GM12878 (cell line): ENCODE measurements around the gene REPS2. TPM values are rescaled to one million over a fixed set of nuclear protein-coding genes. Genes with fewer than 3 reads are reported as not detected.

Source experiments
- ATAC-seq: fragments of 200-7000 bp; cut with Tn5 transposase; 3 replicates; pipeline ENCODE4 v1.9.1; 2020; ENCODE audit warnings: mild to moderate bottlenecking, moderate library complexity
- BruUV-seq: library from RNA; stranded (reverse); fragments of 400-500 nt; replicated peaks from 2 replicates; lab custom pipeline; 2021; lab: Mats Ljungman, UMichigan
- CTCF ChIA-PET: fragments of 300-600 bp; sonication (Branson Sonifier 250); formaldehyde crosslinking; extraction: SDS; loops from one replicate; lab custom pipeline; 2021; ENCODE audit warnings: inconsistent platforms; lab: Yijun Ruan, JAX
- POLR2A ChIA-PET: fragments of 350-600 bp; formaldehyde crosslinking; extraction: SDS; loops from one replicate; lab custom pipeline; 2021; ENCODE audit warnings: inconsistent platforms; lab: Charles Lee
- RAD21 ChIA-PET: fragments of 300-600 bp; sonication (Branson Sonifier 250); formaldehyde crosslinking; loops from one replicate; lab custom pipeline; 2023; ENCODE audit warnings: antibody characterized with exemption; ENCODE audit not compliant: unreplicated experiment; lab: Charles Lee
- SMC1A ChIA-PET: fragments of 300-600 bp; sonication (Branson Sonifier 250); formaldehyde crosslinking; loops from one replicate; lab custom pipeline; 2023; ENCODE audit not compliant: unreplicated experiment, uncharacterized antibody; lab: Charles Lee
- DNase-seq: peaks from one replicate; pipeline ENCODE4 v3.0.0-alpha.2; 2011; ENCODE audit warnings: low read depth, low spot score
- FAIRE-seq: peaks from 3 replicates; lab custom pipeline; 2011; peaks lifted over from hg19 to GRCh38; lab: Jason Lieb, UNC
- H2AFZ ChIP-seq: 2 replicates; pipeline ENCODE4 v1.6.0; 2011; ENCODE audit warnings: low read depth, low read length, control low read depth; ENCODE audit not compliant: control insufficient read depth
- H3K27ac ChIP-seq: 2 replicates; pipeline ENCODE4 v1.5.1; 2011; ENCODE audit warnings: control low read depth; ENCODE audit not compliant: control insufficient read depth, insufficient read depth
- H3K27me3 ChIP-seq, 2 experiments: replicated peaks in 1 of 2; 2 replicates each; pipeline versions ENCODE4 v1.6.0 to v1.6.1; 2011; ENCODE audit warnings: low read length in 1 of 2; ENCODE audit not compliant: control insufficient read depth in 2 of 2, insufficient read depth in 2 of 2
- H3K36me3 ChIP-seq, 2 experiments: 2 replicates each; pipeline ENCODE4 v1.5.1; 2011; ENCODE audit warnings: low read length in 1 of 2; ENCODE audit not compliant: control insufficient read depth in 2 of 2, insufficient read depth in 2 of 2
- H3K4me1 ChIP-seq: 2 replicates; pipeline ENCODE4 v1.6.1; 2011; ENCODE audit warnings: mild to moderate bottlenecking, low read length, moderate library complexity, mixed read lengths; ENCODE audit not compliant: control insufficient read depth, insufficient read depth
- H3K4me2 ChIP-seq: 2 replicates; pipeline ENCODE4 v1.6.0; 2011; ENCODE audit warnings: control low read depth; ENCODE audit not compliant: control insufficient read depth, insufficient read depth
- H3K4me3 ChIP-seq: fragments of 200-600 bp; sonication (generic); 2 replicates; pipeline ENCODE4 v1.5.1; 2016
- H3K79me2 ChIP-seq: 2 replicates; pipeline ENCODE4 v1.6.0; 2011; ENCODE audit warnings: low read length; ENCODE audit not compliant: control insufficient read depth, insufficient read depth
- H3K9ac ChIP-seq: 2 replicates; pipeline ENCODE4 v1.8.0; 2011; ENCODE audit warnings: low read length, control low read depth, mixed read lengths; ENCODE audit not compliant: control insufficient read depth, insufficient read depth
- H3K9me3 ChIP-seq: replicated peaks from 3 replicates; pipeline ENCODE4 v1.5.1; 2011; ENCODE audit warnings: mild to moderate bottlenecking, low read length; ENCODE audit not compliant: control insufficient read depth, insufficient read depth
- H4K20me1 ChIP-seq: 2 replicates; pipeline ENCODE4 v1.6.0; 2011; ENCODE audit not compliant: control insufficient read depth, insufficient read depth
- ASH2L ChIP-seq: fragments of 300-600, 200-600 bp; sonication (generic); IDR thresholded peaks from 2 replicates; pipeline ENCODE4 v1.6.1; 2017; ENCODE audit warnings: low read depth, mild to moderate bottlenecking, borderline replicate concordance
- CUX1 ChIP-seq: IDR thresholded peaks from 2 replicates; pipeline ENCODE4 v1.6.1; 2012; ENCODE audit warnings: improper control_type of control experiment, low read depth, low read length; ENCODE audit not compliant: insufficient replicate concordance
- EGR1 ChIP-seq, 2 experiments: IDR thresholded peaks; 1 replicate in 1 of 2; 2 replicates in 1 of 2; pipeline ENCODE4 v1.6.1; 2011 to 2012; ENCODE audit warnings: low read depth in 2 of 2, low read length in 2 of 2, borderline replicate concordance in 1 of 2, mild to moderate bottlenecking in 1 of 2, moderate library complexity in 1 of 2
- EP300 ChIP-seq, 2 experiments: fragments of 150-350 bp in 1 of 2; IDR thresholded peaks; 2 replicates each; pipeline ENCODE4 v1.6.1; 2011 to 2012; ENCODE audit warnings: low read depth in 2 of 2, low read length in 2 of 2, borderline replicate concordance in 1 of 2, improper control_type of control experiment in 1 of 2, inconsistent platforms in 1 of 2; ENCODE audit not compliant: control insufficient read depth in 1 of 2
- GATAD2B ChIP-seq: fragments of 450-650 bp; conservative IDR thresholded peaks from 2 replicates; pipeline ENCODE4 v1.6.1; 2017; ENCODE audit warnings: low read depth, mild to moderate bottlenecking, moderate library complexity
- KDM1A ChIP-seq: fragments of 200-600 bp; sonication (generic); IDR thresholded peaks from 2 replicates; pipeline ENCODE4 v1.6.1; 2016; ENCODE audit warnings: borderline replicate concordance
- LARP7 ChIP-seq: fragments of 450-650 bp; IDR thresholded peaks from 2 replicates; pipeline ENCODE4 v1.6.1; 2017; ENCODE audit warnings: mild to moderate bottlenecking
- RB1 ChIP-seq: fragments of 450-650 bp; formaldehyde crosslinking; IDR thresholded peaks from 2 replicates; pipeline ENCODE4 v1.6.1; 2017; ENCODE audit warnings: mild to moderate bottlenecking, borderline replicate concordance
- SIN3A ChIP-seq: IDR thresholded peaks from 2 replicates; pipeline ENCODE4 v1.6.1; 2012; ENCODE audit warnings: low read depth, low read length, improper control_type of control experiment
- SP1 ChIP-seq: IDR thresholded peaks from one replicate; pipeline ENCODE4 v1.6.1; 2011; ENCODE audit warnings: low read depth, low read length
- ZNF24 ChIP-seq: fragments of 450-650 bp; IDR thresholded peaks from 2 replicates; pipeline ENCODE4 v1.6.1; 2017; ENCODE audit warnings: antibody characterized with exemption, mild to moderate bottlenecking
- WGBS: methylation state at CpG from one replicate; pipeline ENCODE4 v1.1.6; 2016; ENCODE audit warnings: low lambda C conversion rate; ENCODE audit not compliant: insufficient replicate concordance, insufficient coverage; ENCODE audit errors: missing lambda C conversion rate; 5-methylcytosine and 5-hydroxymethylcytosine counted together
- in situ Hi-C: fragments of 300-500 bp; cut with MboI; formaldehyde crosslinking; loops from 9 replicates; pipeline ENCODE4 v1.14.3; 2018; ENCODE audit warnings: mixed read lengths
- intact Hi-C: fragments of 100-400 bp; cut with micrococcal nuclease; formaldehyde crosslinking; loops from one replicate; pipeline ENCODE4 v1.14.2; 2022; ENCODE audit not compliant: unreplicated experiment
- polyA plus RNA-seq, 11 experiments: library from polyadenylated mRNA; depleted of rRNA in 4 of 11; unstranded in 6 of 11; stranded (reverse) in 5 of 11; fragments of >200 nt; fragmentation: Nextera tagmentation in 4 of 11; fragmentation: Illumina TruSeq in 1 of 11; extraction: Ambion mirVana in 4 of 11; extraction: Trizol in 1 of 11; gene quantifications; 1 replicate in 1 of 11; 2 replicates in 10 of 11; pipeline versions ENCODE4 v1.2.1 to v1.2.3, GENCODE V29; 2011 to 2016; ENCODE audit warnings: inconsistent platforms in 2 of 11, missing spikeins in 2 of 11, low read depth in 1 of 11
- total RNA-seq, 4 experiments: library from RNA; depleted of rRNA in 3 of 4; stranded (reverse); fragments of >200 nt in 3 of 4; fragmentation: Illumina TruSeq in 1 of 4; extraction: Trizol in 1 of 4; gene quantifications; 2 replicates each; pipeline versions ENCODE4 v1.2.1 to v1.2.3, GENCODE V29; 2013 to 2021
- TF ChIP-seq, protein P1 (sequence below): fragments of 150-350 bp; IDR thresholded peaks from 2 replicates; pipeline ENCODE4 v1.6.1; 2016; ENCODE audit warnings: low read depth, low read length
- TF ChIP-seq, protein P2 (sequence below): IDR thresholded peaks from 2 replicates; pipeline ENCODE4 v1.6.1; 2012; ENCODE audit warnings: low read length, inconsistent platforms

Gene REPS2
- total and polyA plus RNA-seq, 10 of the 15 experiments (the other 5 are each of a cell fraction or from before 2014, with no cell fraction given) = 2.1 to 6.8 (median 3.9) TPM

DNA sequence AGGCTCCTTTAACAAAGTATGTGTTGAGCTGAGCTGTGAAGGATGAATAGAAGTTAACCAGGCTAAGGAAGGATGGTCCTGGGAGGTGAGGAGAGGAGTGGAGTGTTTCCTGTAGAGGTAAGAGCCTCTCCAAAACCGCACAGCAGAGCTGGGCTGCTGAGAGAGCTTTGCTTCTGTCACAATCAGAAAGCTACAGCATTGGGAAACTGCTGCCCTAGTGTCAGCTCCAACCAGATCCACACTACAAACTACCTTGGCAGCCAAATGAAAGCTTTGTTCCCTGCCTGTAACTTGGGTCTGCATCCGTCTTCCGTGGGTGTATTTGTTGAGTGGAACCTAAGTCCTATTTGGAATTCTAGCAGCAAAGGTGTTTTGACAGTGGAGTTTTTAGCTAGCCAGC, 91.8 kb downstream of the REPS2 start:
- ChIA-PET RAD21 (interaction anchor here (0.8 to 1.4 kb wide), 6 partner anchors 8 to 156 kb away, joined by 3 to 5 read pairs (median 3); no protein-coding TSS in a partner anchor), POLR2A (interaction anchor here (0.9 to 1.4 kb wide), 3 partner anchors 10 to 135 kb away, joined by 3 to 6 read pairs (median 5); no protein-coding TSS in a partner anchor), SMC1A (interaction anchor here (0.7 to 6.1 kb wide), 9 partner anchors 8 to 155 kb away, joined by 3 to 21 read pairs (median 5); no protein-coding TSS in a partner anchor), CTCF (interaction anchor here (0.7 to 5.1 kb wide), 6 partner anchors 9 to 214 kb away, joined by 3 to 31 read pairs (median 10); no protein-coding TSS in a partner anchor)
- H3K27me3 ChIP-seq = peaks cover 0 to 2% of the 10 kb centered on the region in 2 experiments; a peak in 1 of 4 replicates
- TF ChIP-seq LARP7 (no peak), KDM1A (no peak), EP300 (IDR thresholded peaks at IDR 0.05; ENCODE audit: borderline replicate concordance in 1 of 2, control insufficient read depth in 1 of 2, low read depth in 2 of 2, low read length in 2 of 2) (no peak), CUX1 (no peak), EGR1 (IDR thresholded peaks at IDR 0.05; ENCODE audit: borderline replicate concordance in 1 of 2, low read depth in 2 of 2, low read length in 2 of 2) (no peak), ZNF24 (no peak), RB1 (no peak), SIN3A (no peak), SP1 (no peak), ASH2L (no peak), GATAD2B (no peak)
- TF ChIP-seq, protein P1, sequence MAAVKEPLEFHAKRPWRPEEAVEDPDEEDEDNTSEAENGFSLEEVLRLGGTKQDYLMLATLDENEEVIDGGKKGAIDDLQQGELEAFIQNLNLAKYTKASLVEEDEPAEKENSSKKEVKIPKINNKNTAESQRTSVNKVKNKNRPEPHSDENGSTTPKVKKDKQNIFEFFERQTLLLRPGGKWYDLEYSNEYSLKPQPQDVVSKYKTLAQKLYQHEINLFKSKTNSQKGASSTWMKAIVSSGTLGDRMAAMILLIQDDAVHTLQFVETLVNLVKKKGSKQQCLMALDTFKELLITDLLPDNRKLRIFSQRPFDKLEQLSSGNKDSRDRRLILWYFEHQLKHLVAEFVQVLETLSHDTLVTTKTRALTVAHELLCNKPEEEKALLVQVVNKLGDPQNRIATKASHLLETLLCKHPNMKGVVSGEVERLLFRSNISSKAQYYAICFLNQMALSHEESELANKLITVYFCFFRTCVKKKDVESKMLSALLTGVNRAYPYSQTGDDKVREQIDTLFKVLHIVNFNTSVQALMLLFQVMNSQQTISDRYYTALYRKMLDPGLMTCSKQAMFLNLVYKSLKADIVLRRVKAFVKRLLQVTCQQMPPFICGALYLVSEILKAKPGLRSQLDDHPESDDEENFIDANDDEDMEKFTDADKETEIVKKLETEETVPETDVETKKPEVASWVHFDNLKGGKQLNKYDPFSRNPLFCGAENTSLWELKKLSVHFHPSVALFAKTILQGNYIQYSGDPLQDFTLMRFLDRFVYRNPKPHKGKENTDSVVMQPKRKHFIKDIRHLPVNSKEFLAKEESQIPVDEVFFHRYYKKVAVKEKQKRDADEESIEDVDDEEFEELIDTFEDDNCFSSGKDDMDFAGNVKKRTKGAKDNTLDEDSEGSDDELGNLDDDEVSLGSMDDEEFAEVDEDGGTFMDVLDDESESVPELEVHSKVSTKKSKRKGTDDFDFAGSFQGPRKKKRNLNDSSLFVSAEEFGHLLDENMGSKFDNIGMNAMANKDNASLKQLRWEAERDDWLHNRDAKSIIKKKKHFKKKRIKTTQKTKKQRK = no peak
- TF ChIP-seq, protein P2, sequence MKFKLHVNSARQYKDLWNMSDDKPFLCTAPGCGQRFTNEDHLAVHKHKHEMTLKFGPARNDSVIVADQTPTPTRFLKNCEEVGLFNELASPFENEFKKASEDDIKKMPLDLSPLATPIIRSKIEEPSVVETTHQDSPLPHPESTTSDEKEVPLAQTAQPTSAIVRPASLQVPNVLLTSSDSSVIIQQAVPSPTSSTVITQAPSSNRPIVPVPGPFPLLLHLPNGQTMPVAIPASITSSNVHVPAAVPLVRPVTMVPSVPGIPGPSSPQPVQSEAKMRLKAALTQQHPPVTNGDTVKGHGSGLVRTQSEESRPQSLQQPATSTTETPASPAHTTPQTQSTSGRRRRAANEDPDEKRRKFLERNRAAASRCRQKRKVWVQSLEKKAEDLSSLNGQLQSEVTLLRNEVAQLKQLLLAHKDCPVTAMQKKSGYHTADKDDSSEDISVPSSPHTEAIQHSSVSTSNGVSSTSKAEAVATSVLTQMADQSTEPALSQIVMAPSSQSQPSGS = no peak
- H3K9ac ChIP-seq = no peak overlapping the region
- FAIRE-seq (no peak), DNase-seq (no peak), ATAC-seq (no peak; the same call in 2 of the 3 replicates)
- H3K9me3 ChIP-seq = no peaks in the 10 kb centered on the region
- no peak overlapping the region for H3K4me2 ChIP-seq
- H4K20me1 ChIP-seq = no peaks in the 10 kb centered on the region
- H3K4me1 ChIP-seq = no peaks in the 10 kb centered on the region
- BruUV-seq = no TSS peak
- 28% methylated on average over 3 of the region's 3 CpGs for WGBS
- H3K79me2 ChIP-seq = no peaks in the 10 kb centered on the region
- H3K4me3 ChIP-seq = no peak overlapping the region
- H3K36me3 ChIP-seq = no peaks in the 10 kb centered on the region
- intact Hi-C loops (no loop called here), in situ Hi-C loops (no loop called here)
- no peak overlapping the region for H3K27ac ChIP-seq
- no peak overlapping the region for H2AFZ ChIP-seq
